Activated T-cell treated with anti-CD3 and anti-CD28 coated beads, Interleukin-2, amount 50 U/mL, for 72 hours (primary cell): Measurements from ENCODE around the gene GPLD1. TPM values are rescaled to one million over a fixed set of nuclear protein-coding genes. Genes with fewer than 3 reads are reported as not detected.
"Not testable (repeated sequence)": the region's sequence is repeated elsewhere in the genome, so short reads cannot be mapped to it uniquely, and the experiment has no call there.

Experiments
- ATAC-seq, 2 donors: fragments of 150-1000 bp; cut with Tn5 transposase; replicated peaks in 1 of 2; 2 replicates each; pipeline ENCODE4 v1.10.0; 2021; ENCODE audit warnings: moderate library complexity in 2 of 2, mild to moderate bottlenecking in 1 of 2
- DNase-seq, 2 donors: peaks; one replicate each; pipeline ENCODE4 v3.0.0; 2021 to 2022; ENCODE audit warnings: mixed read lengths in 1 of 2
- H3K27ac Mint-ChIP-seq: one replicate; pipeline ENCODE4 v1.8.0; 2022; ENCODE audit warnings: mild to moderate bottlenecking, moderate library complexity, mixed read lengths
- H3K27me3 Mint-ChIP-seq: one replicate; pipeline ENCODE4 v1.8.0; 2022; ENCODE audit warnings: low read depth, mixed read lengths
- H3K36me3 Mint-ChIP-seq, 2 donors: one replicate each; pipeline ENCODE4 v1.8.0; 2022; ENCODE audit warnings: mixed read lengths in 2 of 2, mild to moderate bottlenecking in 1 of 2; ENCODE audit not compliant: insufficient read depth in 2 of 2
- H3K4me1 Mint-ChIP-seq: one replicate; pipeline ENCODE4 v1.8.0; 2022; ENCODE audit warnings: low read depth, mixed read lengths
- H3K4me3 Mint-ChIP-seq, 2 donors: one replicate each; pipeline ENCODE4 v1.8.0; 2022; ENCODE audit warnings: mild to moderate bottlenecking in 2 of 2, mixed read lengths in 2 of 2, moderate library complexity in 2 of 2
- H3K9me3 Mint-ChIP-seq, 2 donors: one replicate each; pipeline ENCODE4 v1.8.0; 2022; ENCODE audit warnings: mixed read lengths in 2 of 2
- total RNA-seq, 2 donors: library from RNA; stranded (reverse); gene quantifications; one replicate each; pipeline ENCODE4 v1.2.3, GENCODE V29; 2022

Gene GPLD1
- total RNA-seq, 2 donors from 2014 or later, result 0.51 to 0.82 TPM

DNA sequence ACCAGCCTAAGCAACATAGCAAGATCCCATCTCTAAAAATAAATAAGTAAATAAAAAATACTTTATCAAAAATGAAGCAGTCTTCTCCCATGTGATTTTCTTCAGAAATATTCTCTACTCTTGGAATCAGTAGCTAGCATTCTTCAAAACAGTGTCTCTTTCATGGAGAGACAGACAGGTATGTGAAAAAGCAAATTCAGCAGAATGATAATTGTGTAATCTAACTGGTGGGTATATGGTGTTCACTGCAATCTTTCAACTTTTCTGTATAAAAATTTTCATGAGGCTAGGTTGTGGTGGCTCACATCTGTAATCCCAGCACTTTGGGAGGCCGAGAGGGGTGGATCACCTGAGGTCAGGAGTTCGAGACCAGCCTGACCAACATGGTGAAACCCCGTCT lies 78.8 kb downstream of the GPLD1 start:
- Mint-ChIP-seq H3K9me3 (no peaks in the 10 kb centered on the region), H3K27ac (no peak overlapping the region), H3K27me3 (no peaks in the 10 kb centered on the region), H3K4me1 (peaks cover 6% of the 10 kb centered on the region), H3K36me3 (peaks cover 1 to 19% of the 10 kb centered on the region in 2 donors), H3K4me3 (no peak overlapping the region)
- ATAC-seq, result no peak
- DNase-seq, result no peak

- no peak for DNase-seq
- Mint-ChIP-seq H3K4me1 (peaks cover 20% of the 10 kb centered on the region), H3K27me3 (no peaks in the 10 kb centered on the region), H3K27ac (peak overlapping the region; percentile 20), H3K9me3 (no peaks in the 10 kb centered on the region), H3K36me3 (peaks cover 1 to 19% of the 10 kb centered on the region in 2 donors), H3K4me3 (no peak overlapping the region)
- no peak for ATAC-seq
Observed at GRCh38 chr6:24408719-24409410, 80.5 kb downstream of the GPLD1 start.

DNA sequence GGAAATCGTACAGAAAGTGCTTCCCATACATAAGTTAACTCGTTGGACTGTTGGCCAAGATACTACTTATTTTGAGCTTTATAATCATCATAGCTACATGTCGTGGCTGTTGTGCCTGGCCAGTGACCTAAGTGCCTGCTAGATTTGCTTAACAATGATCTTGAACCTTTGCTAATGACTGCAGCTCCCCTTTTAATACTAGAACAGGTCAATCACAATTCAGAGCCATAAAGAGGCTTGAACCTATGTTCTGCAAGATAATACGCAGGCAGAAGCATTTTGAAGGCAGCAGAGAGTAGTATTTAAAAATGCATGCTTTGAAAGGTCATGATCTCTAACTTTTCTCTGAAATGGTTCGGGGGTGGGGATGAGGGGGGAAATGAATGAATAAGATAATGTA lies 84.1 kb downstream of the GPLD1 start:
- Mint-ChIP-seq H3K9me3 (no peaks in the 10 kb centered on the region), H3K27me3 (peaks cover 8% of the 10 kb centered on the region), H3K4me1 (peaks cover 37% of the 10 kb centered on the region), H3K4me3 (no peak overlapping the region), H3K27ac (no peak overlapping the region), H3K36me3 (peaks cover 3 to 6% of the 10 kb centered on the region in 2 donors)
- ATAC-seq (no peak), DNase-seq (no peak)

DNA sequence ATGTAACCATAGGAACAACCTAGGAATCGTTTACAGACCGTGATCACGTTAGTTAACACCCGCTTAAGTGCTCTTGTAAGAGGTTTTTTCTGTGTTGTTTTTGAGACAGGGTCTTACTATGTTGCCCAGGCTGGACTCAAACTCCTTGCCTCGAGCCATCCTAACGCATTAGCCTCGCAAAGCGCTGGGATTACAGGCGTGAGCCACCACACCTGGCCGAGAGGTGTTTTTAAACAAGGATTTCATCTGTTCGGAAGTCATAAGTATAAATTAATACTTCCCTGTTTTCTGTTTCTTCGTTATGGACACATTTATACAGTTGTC lies 85.9 kb downstream of the GPLD1 start:
- DNase-seq, result no peak
- peak overlapping the region; percentile 94 to 96 for H3K4me3 Mint-ChIP-seq
- no peak for ATAC-seq
- H3K9me3 Mint-ChIP-seq, result no peaks in the 10 kb centered on the region
- peaks cover 21% of the 10 kb centered on the region for H3K27me3 Mint-ChIP-seq
- H3K27ac Mint-ChIP-seq, result peak overlapping the region; percentile 80
- H3K4me1 Mint-ChIP-seq, result peaks cover 39% of the 10 kb centered on the region
- peaks cover 3% of the 10 kb centered on the region in 2 donors for H3K36me3 Mint-ChIP-seq

DNA sequence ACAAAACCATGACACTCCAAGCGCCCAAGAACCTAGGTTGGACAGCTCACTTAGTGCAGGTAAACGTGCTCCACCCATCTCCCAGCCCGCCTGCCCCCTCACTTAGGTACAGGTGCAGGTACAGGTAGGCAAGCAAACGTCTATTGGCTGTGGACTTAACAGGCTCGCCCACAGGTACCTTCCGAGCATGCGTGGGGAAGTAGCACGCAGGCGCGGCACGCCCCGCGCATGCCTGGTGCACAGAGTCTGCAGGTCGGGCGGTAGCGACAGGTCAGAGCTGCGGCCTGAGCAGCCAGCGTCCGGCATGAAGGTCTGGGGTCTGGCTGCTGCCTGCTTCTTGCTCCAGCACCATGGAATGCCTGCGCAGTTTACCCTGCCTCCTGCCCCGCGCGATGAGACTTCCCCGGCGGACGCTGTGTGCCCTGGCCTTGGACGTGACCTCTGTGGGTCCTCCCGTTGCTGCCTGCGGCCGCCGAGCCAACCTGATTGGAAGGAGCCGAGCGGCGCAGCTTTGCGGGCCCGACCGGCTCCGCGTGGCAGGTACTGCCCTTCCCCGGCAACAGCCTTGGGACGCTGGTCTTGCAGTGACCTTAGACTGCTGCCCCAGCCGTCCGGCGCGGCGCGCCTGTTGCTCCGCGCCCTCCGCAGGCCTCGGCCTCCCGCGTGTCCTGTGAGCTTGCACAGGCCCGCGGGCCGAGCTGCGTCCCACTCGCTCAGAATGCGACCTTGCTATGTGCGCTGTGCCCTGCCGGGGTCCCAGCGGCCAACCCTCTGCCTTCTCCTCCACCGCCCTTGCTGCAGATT lies 86.5 kb downstream of the GPLD1 start, which contains the start of gene MRS2:
TSS of gene MRS2 (plus strand) at position 240 of the 804 bp plus-strand sequence. CDS start at position 351, 111 bp downstream.
- ATAC-seq (peak; percentile 96 to 97), DNase-seq (peak; percentile 84)
- Mint-ChIP-seq H3K4me1 (peaks cover 39% of the 10 kb centered on the region), H3K4me3 (peak within 1 kb of the TSS; percentile 94 to 96), H3K27ac (peak within 1 kb of the TSS; percentile 80), H3K9me3 (no peaks in the 10 kb centered on the region), H3K27me3 (peaks cover 21% of the 10 kb centered on the region), H3K36me3 (peaks cover 3% of the 10 kb centered on the region in 2 donors)

GRCh38 chr6:24401458-24401857 lies 87.9 kb downstream of the GPLD1 start:
- DNase-seq, result no peak
- Mint-ChIP-seq H3K27me3 (peaks cover 28% of the 10 kb centered on the region), H3K4me3 (no peak overlapping the region), H3K4me1 (peaks cover 39% of the 10 kb centered on the region), H3K9me3 (peaks cover 0 to 1% of the 10 kb centered on the region in 2 donors), H3K27ac (no peak overlapping the region), H3K36me3 (peaks cover 3 to 4% of the 10 kb centered on the region in 2 donors)
- ATAC-seq, result no peak

DNA sequence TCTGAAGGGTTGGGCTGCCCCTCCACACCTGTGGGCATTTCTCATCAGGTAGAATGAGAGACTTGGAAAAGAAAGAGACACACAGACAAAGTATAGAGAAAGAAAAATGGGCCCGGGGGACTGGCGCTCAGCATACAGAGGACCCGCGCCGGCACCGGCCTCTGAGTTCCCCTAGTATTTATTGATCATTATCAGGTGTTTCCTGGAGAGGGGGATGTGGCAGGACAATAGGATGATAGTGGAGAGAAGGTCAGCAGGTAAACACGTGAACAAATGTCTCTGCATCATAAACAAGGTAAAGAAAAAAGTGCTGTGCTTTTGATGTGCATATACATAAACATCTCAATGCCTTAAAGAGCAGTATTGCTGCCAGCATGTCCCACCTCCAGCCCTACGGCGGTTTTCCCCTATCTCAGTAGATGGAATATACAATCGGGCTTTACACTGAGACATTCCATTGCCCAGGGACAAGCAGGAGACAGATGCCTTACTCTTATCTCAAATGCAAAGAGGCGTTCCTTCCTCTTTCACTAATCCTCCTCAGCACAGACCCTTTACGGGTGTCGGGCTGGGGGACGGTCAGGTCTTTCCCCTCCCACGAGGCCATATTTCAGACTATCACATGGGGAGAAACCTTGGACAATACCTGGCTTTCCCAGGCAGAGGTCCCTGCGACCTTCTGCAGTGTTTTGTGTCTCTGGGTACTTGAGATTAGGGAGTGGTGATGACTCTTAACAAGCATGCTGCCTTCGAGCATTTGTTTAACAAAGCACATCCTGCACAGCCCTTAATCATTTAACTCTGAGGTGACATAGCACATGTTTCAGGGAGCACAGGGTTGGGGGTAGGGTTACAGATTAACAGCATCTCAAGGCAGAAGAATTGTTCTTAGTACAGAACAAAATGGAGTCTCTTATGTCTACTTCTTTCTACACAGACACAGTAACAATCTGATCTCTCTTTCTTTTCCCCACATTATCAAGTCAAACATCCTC lies 89.0 kb downstream of the GPLD1 start:
- not testable (repeated sequence) for ATAC-seq, H3K27ac Mint-ChIP-seq, H3K36me3 Mint-ChIP-seq, DNase-seq, H3K9me3 Mint-ChIP-seq
- peak overlapping the region; percentile 9 to 43 for H3K4me3 Mint-ChIP-seq
- H3K27me3 Mint-ChIP-seq, result peaks cover 32% of the 10 kb centered on the region
- peaks cover 37% of the 10 kb centered on the region for H3K4me1 Mint-ChIP-seq

GRCh38 chr6:24397631-24398030 lies 91.7 kb downstream of the GPLD1 start:
- H3K36me3 Mint-ChIP-seq, result peaks cover 0 to 3% of the 10 kb centered on the region in 2 donors
- H3K27me3 Mint-ChIP-seq, result peaks cover 40% of the 10 kb centered on the region
- ATAC-seq, result no peak

DNA sequence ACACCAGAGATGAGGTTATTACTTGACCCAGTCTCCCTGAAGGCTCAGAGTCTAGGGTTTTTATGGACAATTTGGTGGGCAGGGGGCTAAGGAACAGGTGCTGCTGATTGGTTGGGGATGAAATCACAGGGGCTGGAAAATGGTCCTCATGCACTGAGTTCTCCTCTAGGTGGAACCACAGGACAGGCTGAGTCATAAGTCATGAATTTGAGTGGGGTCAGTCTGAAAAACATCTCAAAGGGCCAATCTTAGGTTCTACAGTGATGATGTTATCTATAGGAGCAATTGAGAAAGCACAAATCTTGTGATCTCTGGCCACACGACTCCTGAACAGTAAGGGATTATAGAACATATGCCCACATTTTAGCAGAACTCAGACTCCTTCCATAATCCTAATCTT lies 92.6 kb downstream of the GPLD1 start:
- Mint-ChIP-seq H3K27me3 (peaks cover 40% of the 10 kb centered on the region), H3K27ac (no peak overlapping the region), H3K4me3 (no peak overlapping the region), H3K4me1 (peaks cover 12% of the 10 kb centered on the region), H3K9me3 (peaks cover 0 to 3% of the 10 kb centered on the region in 2 donors), H3K36me3 (peaks cover 0 to 3% of the 10 kb centered on the region in 2 donors)
- DNase-seq (no peak), ATAC-seq (no peak)

More at GRCh38 chr6:24397631-24398030, 91.7 kb downstream of the GPLD1 start:
- no peak overlapping the region for H3K27ac Mint-ChIP-seq
- H3K9me3 Mint-ChIP-seq, result peaks cover 0 to 3% of the 10 kb centered on the region in 2 donors
- no peak overlapping the region for H3K4me3 Mint-ChIP-seq
- H3K4me1 Mint-ChIP-seq, result peaks cover 16% of the 10 kb centered on the region
- no peak for DNase-seq

DNA sequence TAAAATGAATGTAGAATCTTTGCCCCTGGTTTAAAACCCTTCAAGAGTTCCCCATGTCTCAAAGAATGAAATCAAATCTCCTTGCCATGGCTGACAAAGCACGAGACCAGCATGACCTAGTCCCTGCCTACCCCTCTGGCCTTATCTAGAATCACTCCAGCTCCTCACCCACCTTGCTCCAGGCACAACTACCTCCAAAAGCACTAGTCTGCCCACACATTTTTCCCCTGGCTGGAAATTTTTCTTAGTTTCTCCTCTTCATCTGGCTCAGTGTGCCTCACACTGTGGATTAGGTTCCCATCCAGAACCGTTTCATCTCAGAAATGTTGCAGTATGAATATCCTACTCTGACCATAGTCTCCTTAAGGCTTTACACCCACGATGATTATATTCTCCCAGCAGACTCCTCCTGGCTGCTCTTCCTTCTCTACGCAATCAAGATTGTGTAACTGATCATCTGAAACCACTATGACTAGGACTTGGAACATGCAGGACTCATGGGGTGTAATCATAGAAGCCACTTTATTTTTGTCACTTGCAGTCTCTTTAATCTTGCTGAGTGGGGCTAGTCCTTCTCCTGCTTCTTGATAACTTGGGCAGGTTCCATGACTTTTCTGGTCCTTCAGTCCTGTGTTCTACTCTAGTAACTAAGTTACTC lies 94.5 kb downstream of the GPLD1 start:
- no peak for ATAC-seq
- Mint-ChIP-seq H3K9me3 (peaks cover 0 to 3% of the 10 kb centered on the region in 2 donors), H3K27ac (no peak overlapping the region), H3K4me3 (no peak overlapping the region), H3K4me1 (peaks cover 5% of the 10 kb centered on the region), H3K36me3 (peaks cover 0 to 3% of the 10 kb centered on the region in 2 donors), H3K27me3 (peaks cover 28% of the 10 kb centered on the region)
- DNase-seq, result no peak

- Mint-ChIP-seq H3K4me1 (peaks cover 5% of the 10 kb centered on the region), H3K27ac (no peak overlapping the region), H3K9me3 (peaks cover 0 to 3% of the 10 kb centered on the region in 2 donors), H3K36me3 (peaks cover 0 to 3% of the 10 kb centered on the region in 2 donors), H3K27me3 (peaks cover 21% of the 10 kb centered on the region), H3K4me3 (no peak overlapping the region)
- DNase-seq (no peak), ATAC-seq (no peak)
Observed at GRCh38 chr6:24394061-24394779, 95.2 kb downstream of the GPLD1 start.
